CD4-positive, alpha-beta T cell (primary cell): ENCODE measurements around the gene BICRAL. TPM values are rescaled to one million over a fixed set of nuclear protein-coding genes. Genes with fewer than 3 reads are reported as not detected.
A peak's percentile ranks its signal among the peaks of the same experiment; 100 is the strongest.

Source experiments
- ATAC-seq: fragments of 200-7000 bp; cut with Tn5 transposase; one replicate; pipeline ENCODE4 v1.10.0; 2022; ENCODE audit warnings: mild to moderate bottlenecking; ENCODE audit not compliant: poor library complexity
- CTCF ChIA-PET: fragments of 350-600 bp; sonication (Branson Sonifier 250); formaldehyde crosslinking; loops from one replicate; lab custom pipeline; 2021; ENCODE audit warnings: antibody characterized with exemption, inconsistent platforms; lab: Charles Lee
- POLR2A ChIA-PET: fragments of 350-600 bp; sonication (Branson Sonifier 250); formaldehyde crosslinking; loops from one replicate; lab custom pipeline; 2021; ENCODE audit warnings: antibody characterized with exemption, inconsistent platforms; lab: Charles Lee
- DNase-seq, 14 experiments: peaks; one replicate each; pipeline ENCODE4 v3.0.0-alpha.2; 2013 to 2020; ENCODE audit warnings: mixed read lengths in 2 of 14
- H3K27ac ChIP-seq, 2 donors: one replicate each; pipeline versions ENCODE4 v1.5.1 to v1.7.0; 2013; ENCODE audit warnings: low read length in 2 of 2, low read depth in 1 of 2, mild to moderate bottlenecking in 1 of 2
- H3K27me3 ChIP-seq, 2 experiments: 1 replicate in 1 of 2; 2 replicates in 1 of 2; pipeline versions ENCODE4 v1.6.1 to v1.7.0; 2013; ENCODE audit warnings: low read length in 2 of 2, control low read depth in 1 of 2, mild to moderate bottlenecking in 1 of 2, moderate library complexity in 1 of 2; ENCODE audit not compliant: insufficient read depth in 2 of 2, control insufficient read depth in 1 of 2
- H3K36me3 ChIP-seq: one replicate; pipeline ENCODE4 v1.6.1; 2013; ENCODE audit warnings: low read length, control low read depth; ENCODE audit not compliant: insufficient read depth
- H3K4me1 ChIP-seq: one replicate; pipeline ENCODE4 v1.6.1; 2013; ENCODE audit warnings: low read length, control low read depth; ENCODE audit not compliant: insufficient read depth
- H3K4me3 ChIP-seq: one replicate; pipeline ENCODE4 v1.5.1; 2013; ENCODE audit warnings: mild to moderate bottlenecking, low read length, moderate library complexity
- H3K9me3 ChIP-seq, 2 experiments: 1 replicate in 1 of 2; 2 replicates in 1 of 2; pipeline versions ENCODE4 v1.6.1 to v1.7.0; 2013; ENCODE audit warnings: low read length in 2 of 2, mild to moderate bottlenecking in 2 of 2, control low read depth in 1 of 2, moderate library complexity in 1 of 2; ENCODE audit not compliant: control insufficient read depth in 1 of 2, insufficient read depth in 1 of 2
- H3K27ac Mint-ChIP-seq: one replicate; pipeline ENCODE4 v1.8.0; 2020; ENCODE audit warnings: mixed read lengths
- H3K27me3 Mint-ChIP-seq: one replicate; pipeline ENCODE4 v1.8.0; 2021; ENCODE audit warnings: mixed read lengths
- H3K36me3 Mint-ChIP-seq: one replicate; pipeline ENCODE4 v1.8.0; 2021; ENCODE audit warnings: low read depth, mixed read lengths
- H3K4me1 Mint-ChIP-seq: one replicate; pipeline ENCODE4 v1.8.0; 2021; ENCODE audit warnings: low read depth, mixed read lengths
- H3K4me3 Mint-ChIP-seq: one replicate; pipeline ENCODE4 v1.8.0; 2020; ENCODE audit warnings: mild to moderate bottlenecking, mixed read lengths
- H3K9me3 Mint-ChIP-seq: one replicate; pipeline ENCODE4 v1.8.0; 2020; ENCODE audit warnings: mixed read lengths
- CTCF ChIP-seq: fragments of 200-600 bp; IDR thresholded peaks from one replicate; pipeline ENCODE4 v1.8.0; 2022; ENCODE audit warnings: antibody characterized with exemption, mild to moderate bottlenecking
- intact Hi-C, 2 experiments: fragments of 100-400 bp; cut with DNase I in 1 of 2; cut with micrococcal nuclease in 1 of 2; formaldehyde crosslinking; loops; one replicate each; pipeline versions ENCODE4 v1.15.1 to v1.9.0; 2023 to 2025; cut with DNase I, micrococcal nuclease
- total RNA-seq, 174 experiments: library from RNA in 2 of 174; stranded (reverse) in 2 of 174; gene quantifications; one replicate each; pipeline ENCODE4 v1.2.3 and lab custom pipeline; 2021 to 2026

The BICRAL gene
- total RNA-seq, 2 experiments from 2014 or later: 15.0 to 15.8 TPM

DNA sequence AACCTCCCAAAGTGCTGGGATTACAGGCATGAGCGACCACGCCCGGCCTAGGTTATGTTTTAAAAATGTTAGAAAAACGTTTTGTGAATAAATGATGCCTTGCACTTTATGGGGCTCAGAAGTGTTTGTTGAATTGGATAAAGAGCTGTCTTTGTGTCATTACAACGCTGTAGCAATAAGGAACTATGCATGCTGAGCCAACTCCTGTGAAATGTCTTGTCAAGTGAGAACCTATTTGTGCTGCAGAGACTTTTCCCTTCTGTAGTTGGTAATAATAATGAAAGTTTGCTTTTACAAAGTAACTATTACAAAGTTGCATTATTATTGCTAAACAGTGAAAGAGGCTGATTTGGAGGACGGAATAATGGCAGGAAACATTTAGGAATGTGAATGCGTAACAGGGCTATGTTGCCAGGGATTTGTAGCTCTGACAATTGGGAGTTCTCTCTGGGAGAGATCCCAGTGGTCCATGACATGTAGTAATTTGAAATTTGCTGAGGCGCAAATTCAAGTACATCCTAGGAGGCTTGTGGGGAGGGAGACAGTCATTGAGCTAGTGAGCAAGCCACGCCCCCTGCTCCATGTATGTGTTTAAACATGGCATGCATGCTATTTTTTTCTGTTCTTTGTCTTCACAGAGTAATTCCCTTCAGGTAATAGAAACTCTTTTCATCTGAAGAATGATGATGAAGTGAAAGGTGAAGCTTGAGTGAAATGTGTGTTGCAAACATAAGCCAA, 16.8 kb upstream of the BICRAL start:
- no peaks in the 10 kb centered on the region for H3K27me3 ChIP-seq
- no peak overlapping the region for H3K4me3 ChIP-seq
- H3K36me3 ChIP-seq: peaks cover 16% of the 10 kb centered on the region
- H3K4me1 ChIP-seq: peaks cover 21% of the 10 kb centered on the region
- H3K27me3 Mint-ChIP-seq: no peaks in the 10 kb centered on the region
- DNase-seq: no peak
- H3K27ac ChIP-seq: no peak overlapping the region
- H3K36me3 Mint-ChIP-seq: peaks cover 31% of the 10 kb centered on the region
- ChIA-PET CTCF (interaction anchor here (1.5 kb wide), 1 partner anchor 8 kb away, joined by 3 read pairs; no protein-coding TSS in a partner anchor), POLR2A (interaction anchor here (0.7 to 8.6 kb wide), 5 partner anchors 10 to 114 kb away, joined by 3 to 61 read pairs (median 4); partner anchors contain the start of genes BICRAL, RPL7L1 and TBCC)
- no peak overlapping the region for H3K4me3 Mint-ChIP-seq
- H3K9me3 ChIP-seq: no peaks in the 10 kb centered on the region
- peak overlapping the region; percentile 58 for H3K27ac Mint-ChIP-seq
- peaks cover 51% of the 10 kb centered on the region for H3K4me1 Mint-ChIP-seq
- ATAC-seq: no peak
- intact Hi-C loops: loop anchor here in 1 of 2 experiments (5.0 kb wide), 1 partner anchor 38 kb away; no protein-coding TSS in a partner anchor
- TF ChIP-seq CTCF: no peak
- no peaks in the 10 kb centered on the region for H3K9me3 Mint-ChIP-seq

GRCh38 chr6:42766163-42766670, 15.6 kb upstream of the BICRAL start:
- Mint-ChIP-seq H3K27ac (peak overlapping the region; percentile 58), H3K36me3 (peaks cover 36% of the 10 kb centered on the region), H3K27me3 (no peaks in the 10 kb centered on the region), H3K9me3 (no peaks in the 10 kb centered on the region), H3K4me1 (peaks cover 58% of the 10 kb centered on the region), H3K4me3 (no peak overlapping the region)
- peak in 1 of 14 experiments; percentile 32 for DNase-seq
- ChIA-PET CTCF (interaction anchor here (1.4 to 1.5 kb wide), 2 partner anchors 9 to 18 kb away, joined by 3 to 5 read pairs; no protein-coding TSS in a partner anchor), POLR2A (interaction anchor here (0.6 to 22.3 kb wide), 4 partner anchors 10 to 113 kb away, joined by 3 to 1427 read pairs (median 9); partner anchors contain the start of genes BICRAL, RPL7L1 and TBCC)
- no peak for ATAC-seq
- peaks cover 10% of the 10 kb centered on the region for H3K36me3 ChIP-seq
- no peak overlapping the region for H3K4me3 ChIP-seq
- peaks cover 32% of the 10 kb centered on the region for H3K4me1 ChIP-seq
- H3K27ac ChIP-seq: no peak overlapping the region
- TF ChIP-seq CTCF: no peak
- intact Hi-C loops: loop anchor here in 1 of 2 experiments (5.0 kb wide), 1 partner anchor 39 kb away; no protein-coding TSS in a partner anchor
- no peaks in the 10 kb centered on the region for H3K9me3 ChIP-seq
- H3K27me3 ChIP-seq: no peaks in the 10 kb centered on the region

- TF ChIP-seq CTCF: no peak
- Mint-ChIP-seq H3K27me3 (no peaks in the 10 kb centered on the region), H3K4me3 (no peak overlapping the region), H3K9me3 (no peaks in the 10 kb centered on the region), H3K27ac (peak overlapping the region; percentile 99), H3K4me1 (peaks cover 70% of the 10 kb centered on the region), H3K36me3 (peaks cover 29% of the 10 kb centered on the region)
- ATAC-seq (no peak), DNase-seq (no peak)
- peaks cover 51% of the 10 kb centered on the region for H3K4me1 ChIP-seq
- peaks cover 10% of the 10 kb centered on the region for H3K36me3 ChIP-seq
- ChIA-PET POLR2A (interaction anchor here (0.8 to 22.3 kb wide), 7 partner anchors 9 to 111 kb away, joined by 3 to 1427 read pairs (median 46); partner anchors contain the start of genes BICRAL, RPL7L1 and TBCC), CTCF (interaction anchor here (1.1 to 3.9 kb wide), 7 partner anchors 10 to 460 kb away, joined by 3 to 23 read pairs (median 5); partner anchors contain the start of gene TBCC)
- no peaks in the 10 kb centered on the region for H3K9me3 ChIP-seq
- H3K4me3 ChIP-seq: no peak overlapping the region
- intact Hi-C loops: loop anchor here in 1 of 2 experiments (5.0 kb wide), 1 partner anchor 42 kb away; no protein-coding TSS in a partner anchor
- H3K27me3 ChIP-seq: no peaks in the 10 kb centered on the region
- H3K27ac ChIP-seq: peak overlapping the region in 1 of 2 donors; percentile 45
Observed at GRCh38 chr6:42769051-42769450, 12.8 kb upstream of the BICRAL start.
